Progenitor cell of endocrine pancreas (in vitro differentiated cells): ENCODE data around the gene RASL10B. TPM values are rescaled to one million over a fixed set of nuclear protein-coding genes. Genes with fewer than 3 reads are reported as not detected.

Source experiments
- DNase-seq: peaks from one replicate; pipeline ENCODE4 v3.0.0; 2021; ENCODE audit warnings: low spot score; ENCODE audit not compliant: unreplicated experiment
- H3K27ac Mint-ChIP-seq: 2 replicates; pipeline ENCODE4 v1.8.0; 2021; ENCODE audit warnings: mild to moderate bottlenecking, moderate library complexity, mixed read lengths
- H3K27me3 Mint-ChIP-seq: 2 replicates; pipeline ENCODE4 v1.8.0; 2021; ENCODE audit warnings: mixed read lengths
- H3K36me3 Mint-ChIP-seq: 2 replicates; pipeline ENCODE4 v1.8.0; 2022; ENCODE audit warnings: mixed read lengths; ENCODE audit not compliant: insufficient read depth
- H3K4me1 Mint-ChIP-seq: 2 replicates; pipeline ENCODE4 v1.8.0; 2021; ENCODE audit warnings: low read depth, mixed read lengths
- H3K4me3 Mint-ChIP-seq: 2 replicates; pipeline ENCODE4 v1.8.0; 2021; ENCODE audit warnings: low read depth, mild to moderate bottlenecking, moderate library complexity, mixed read lengths
- H3K9me3 Mint-ChIP-seq: 2 replicates; pipeline ENCODE4 v1.8.0; 2021; ENCODE audit warnings: low read depth, mixed read lengths
- total RNA-seq: library from RNA; stranded (reverse); gene quantifications from 2 replicates; pipeline ENCODE4 v1.2.1, GENCODE V29; 2021
- TF ChIP-seq, protein P1 (sequence below): fragments of 200-600 bp; sonication (generic); IDR thresholded peaks from one replicate; pipeline ENCODE4 v1.5.0; 2021; ENCODE audit warnings: antibody characterized with exemption, mild to moderate bottlenecking; ENCODE audit not compliant: unreplicated experiment

The RASL10B gene
- total RNA-seq, 1 donor from 2014 or later = 13.7 TPM

DNA sequence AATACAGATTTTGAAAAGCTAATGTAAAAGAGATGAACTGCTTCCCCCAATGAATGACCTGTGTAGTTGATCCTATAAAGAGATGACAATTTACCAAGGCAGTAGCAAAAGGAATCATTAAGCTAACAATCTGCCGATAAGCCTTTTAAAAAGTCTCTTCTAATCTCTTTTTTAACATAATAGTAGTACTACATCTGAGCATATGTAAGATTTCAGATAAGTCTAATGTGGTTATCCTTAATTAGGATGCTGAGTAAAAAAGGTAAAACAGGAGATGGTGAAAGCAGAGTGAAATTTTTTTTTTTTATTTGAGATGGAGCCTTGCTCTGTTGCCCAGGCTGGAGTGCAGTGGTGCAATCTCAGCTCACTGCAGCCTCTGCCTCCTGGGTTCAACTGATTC is 26.2 kb upstream of the RASL10B start:
- TF ChIP-seq, protein P1, sequence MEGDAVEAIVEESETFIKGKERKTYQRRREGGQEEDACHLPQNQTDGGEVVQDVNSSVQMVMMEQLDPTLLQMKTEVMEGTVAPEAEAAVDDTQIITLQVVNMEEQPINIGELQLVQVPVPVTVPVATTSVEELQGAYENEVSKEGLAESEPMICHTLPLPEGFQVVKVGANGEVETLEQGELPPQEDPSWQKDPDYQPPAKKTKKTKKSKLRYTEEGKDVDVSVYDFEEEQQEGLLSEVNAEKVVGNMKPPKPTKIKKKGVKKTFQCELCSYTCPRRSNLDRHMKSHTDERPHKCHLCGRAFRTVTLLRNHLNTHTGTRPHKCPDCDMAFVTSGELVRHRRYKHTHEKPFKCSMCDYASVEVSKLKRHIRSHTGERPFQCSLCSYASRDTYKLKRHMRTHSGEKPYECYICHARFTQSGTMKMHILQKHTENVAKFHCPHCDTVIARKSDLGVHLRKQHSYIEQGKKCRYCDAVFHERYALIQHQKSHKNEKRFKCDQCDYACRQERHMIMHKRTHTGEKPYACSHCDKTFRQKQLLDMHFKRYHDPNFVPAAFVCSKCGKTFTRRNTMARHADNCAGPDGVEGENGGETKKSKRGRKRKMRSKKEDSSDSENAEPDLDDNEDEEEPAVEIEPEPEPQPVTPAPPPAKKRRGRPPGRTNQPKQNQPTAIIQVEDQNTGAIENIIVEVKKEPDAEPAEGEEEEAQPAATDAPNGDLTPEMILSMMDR = no peak
- Mint-ChIP-seq H3K4me1 (peaks cover 5% of the 10 kb centered on the region), H3K36me3 (peaks cover 9% of the 10 kb centered on the region), H3K9me3 (no peaks in the 10 kb centered on the region), H3K27ac (no peak overlapping the region), H3K4me3 (no peak overlapping the region), H3K27me3 (no peaks in the 10 kb centered on the region)
- DNase-seq = no peak

DNA sequence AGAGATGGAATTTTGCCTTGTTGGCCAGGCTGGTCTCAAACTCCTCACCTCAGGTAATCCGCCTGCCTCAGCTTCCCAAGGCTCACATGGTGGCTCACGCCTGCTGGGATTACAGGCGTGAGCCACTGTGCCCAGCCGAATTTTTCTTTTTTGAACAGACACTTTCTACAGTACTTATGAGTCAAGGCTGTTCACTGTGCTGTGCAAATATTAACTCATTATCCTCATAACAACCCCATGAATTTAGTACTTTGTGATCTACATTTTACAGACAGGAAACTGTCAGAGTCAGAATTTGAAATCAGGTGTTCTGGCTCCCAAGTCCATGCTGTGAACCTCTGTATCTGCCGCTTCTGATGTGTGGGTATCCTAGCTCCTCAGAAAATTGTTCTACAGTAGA is 25.7 kb upstream of the RASL10B start:
- peak overlapping the region; percentile 64 for H3K27ac Mint-ChIP-seq
- H3K36me3 Mint-ChIP-seq = peaks cover 12% of the 10 kb centered on the region
- peaks cover 5% of the 10 kb centered on the region for H3K4me1 Mint-ChIP-seq
- no peaks in the 10 kb centered on the region for H3K27me3 Mint-ChIP-seq
- no peaks in the 10 kb centered on the region for H3K9me3 Mint-ChIP-seq
- TF ChIP-seq, protein P1 = no peak
- no peak overlapping the region for H3K4me3 Mint-ChIP-seq
- no peak for DNase-seq

DNA sequence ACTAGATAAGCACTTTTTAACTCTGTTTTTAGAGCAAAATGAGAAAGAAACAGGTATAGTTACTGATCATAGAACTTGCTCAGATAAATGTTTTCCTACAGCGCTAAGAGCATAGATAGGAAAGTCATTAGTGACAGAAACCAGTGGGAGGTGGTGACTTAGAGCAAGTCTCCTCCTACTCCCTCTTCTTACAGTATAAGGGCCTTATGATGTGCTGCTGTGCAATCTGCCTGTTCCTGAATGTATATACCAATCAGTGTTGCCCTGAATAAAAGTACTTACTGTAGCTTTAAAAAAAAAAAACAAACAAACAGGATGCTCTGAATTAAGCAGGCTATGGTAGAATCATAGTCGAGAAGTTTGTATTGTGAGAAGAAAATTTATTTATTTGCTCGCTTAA is 23.3 kb upstream of the RASL10B start:
- peaks cover 9% of the 10 kb centered on the region for H3K36me3 Mint-ChIP-seq
- H3K9me3 Mint-ChIP-seq = no peaks in the 10 kb centered on the region
- H3K27me3 Mint-ChIP-seq = no peaks in the 10 kb centered on the region
- H3K27ac Mint-ChIP-seq = no peak overlapping the region
- H3K4me1 Mint-ChIP-seq = peaks cover 5% of the 10 kb centered on the region
- no peak overlapping the region for H3K4me3 Mint-ChIP-seq
- TF ChIP-seq, protein P1 = no peak
- no peak for DNase-seq

DNA sequence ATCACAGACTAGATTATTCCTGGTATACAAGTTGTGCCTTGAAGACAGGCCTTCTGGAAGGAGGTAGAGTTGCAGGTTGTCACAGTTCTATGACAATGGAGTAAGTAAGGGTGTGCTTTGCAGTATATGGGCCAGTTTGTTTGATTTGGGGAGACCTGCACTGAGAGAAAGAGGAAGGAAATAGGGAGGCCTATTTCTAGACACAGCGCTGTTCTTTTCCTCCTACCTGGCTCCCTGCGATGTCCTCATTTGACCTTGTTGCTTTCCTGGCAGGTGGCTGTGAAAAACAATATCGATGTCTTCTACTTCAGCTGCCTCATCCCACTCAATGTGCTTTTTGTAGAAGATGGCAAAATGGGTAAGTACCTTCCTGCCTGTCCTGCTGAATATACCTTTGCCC is 22.5 kb upstream of the RASL10B start:
- TF ChIP-seq, protein P1 = no peak
- Mint-ChIP-seq H3K4me3 (no peak overlapping the region), H3K36me3 (peaks cover 8% of the 10 kb centered on the region), H3K27ac (no peak overlapping the region), H3K9me3 (no peaks in the 10 kb centered on the region), H3K27me3 (no peaks in the 10 kb centered on the region), H3K4me1 (peaks cover 5% of the 10 kb centered on the region)
- no peak for DNase-seq

DNA sequence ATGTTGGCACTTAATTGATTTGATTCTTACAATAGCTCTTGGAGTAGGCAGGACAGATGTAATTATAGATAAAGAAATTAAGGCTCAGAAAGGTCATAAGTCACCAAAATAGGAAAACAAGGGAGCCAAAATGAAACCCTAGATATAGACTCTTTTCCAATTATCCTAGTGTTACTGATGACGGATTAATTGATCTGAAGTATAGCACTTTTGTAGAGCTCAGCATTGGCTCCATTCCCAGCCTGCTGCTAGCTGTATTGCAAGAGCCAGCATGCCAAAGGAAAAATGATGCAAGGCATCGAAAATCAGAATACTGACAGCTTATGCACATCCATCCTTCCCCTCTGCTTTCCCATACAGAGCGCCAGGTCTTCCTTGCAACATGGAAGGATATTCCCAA is 21.6 kb upstream of the RASL10B start:
- no peaks in the 10 kb centered on the region for H3K27me3 Mint-ChIP-seq
- no peak overlapping the region for H3K4me3 Mint-ChIP-seq
- no peak for DNase-seq
- H3K27ac Mint-ChIP-seq = no peak overlapping the region
- H3K9me3 Mint-ChIP-seq = no peaks in the 10 kb centered on the region
- peaks cover 8% of the 10 kb centered on the region for H3K36me3 Mint-ChIP-seq
- TF ChIP-seq, protein P1 = no peak
- H3K4me1 Mint-ChIP-seq = peaks cover 5% of the 10 kb centered on the region
